ENCODE measurements around the gene SLC38A6. TPM values are rescaled to one million over a fixed set of nuclear protein-coding genes. Genes with fewer than 3 reads are reported as not detected.

The SLC38A6 gene
- total and polyA plus RNA-seq, 7 experiments from 2014 or later: 5.8 to 21.9 (median 14.5) TPM

GRCh38 chr14:60965402-60965801 is 15.6 kb upstream of the SLC38A6 start:
- intact Hi-C loops (cut with micrococcal nuclease): no loop called here
- peaks cover 0 to 5% (median 1%) of the 10 kb centered on the region in 11 donors for H3K9me3 Mint-ChIP-seq
- no peaks in the 10 kb centered on the region for H3K27me3 ChIP-seq (ENCODE audit: control insufficient read depth in 2 of 2, insufficient read depth in 2 of 2, low read length in 2 of 2)
- H3K27ac ChIP-seq (ENCODE audit: low read depth, low read length): no peak overlapping the region
- ATAC-seq (no peak), DNase-seq (no peak)
- H3K27me3 Mint-ChIP-seq: no peaks in the 10 kb centered on the region
- H3K36me3 ChIP-seq (ENCODE audit: control insufficient read depth in 2 of 3, insufficient read depth in 3 of 3, low read length in 3 of 3): no peaks in the 10 kb centered on the region
- POLR2A ChIA-PET: no interaction called here
- H3K4me1 ChIP-seq (ENCODE audit: control insufficient read depth in 2 of 2, insufficient read depth in 2 of 2, low read length in 2 of 2): no peaks in the 10 kb centered on the region
- H3K27ac Mint-ChIP-seq: no peak overlapping the region
- no peak overlapping the region for H3K4me3 ChIP-seq (ENCODE audit: low read length)
- no peak overlapping the region for H3K4me3 Mint-ChIP-seq
- H3K36me3 Mint-ChIP-seq: peaks cover 0 to 21% (median 5%) of the 10 kb centered on the region in 5 donors
- H3K4me1 Mint-ChIP-seq: peaks cover 0 to 8% (median 0%) of the 10 kb centered on the region in 7 donors
- CTCF ChIA-PET: no interaction called here
- H3K9me3 ChIP-seq (ENCODE audit: control insufficient read depth in 2 of 3, low read length in 3 of 3): no peaks in the 10 kb centered on the region

- H3K4me1 Mint-ChIP-seq: peaks cover 0 to 8% (median 0%) of the 10 kb centered on the region in 7 donors
- Histone ChIP-seq H3K9me3 (ENCODE audit: control insufficient read depth in 2 of 3, low read length in 3 of 3) (no peaks in the 10 kb centered on the region), H3K27ac (ENCODE audit: low read depth, low read length) (no peak overlapping the region), H3K4me3 (ENCODE audit: low read length) (no peak overlapping the region), H3K36me3 (ENCODE audit: control insufficient read depth in 2 of 3, insufficient read depth in 3 of 3, low read length in 3 of 3) (no peaks in the 10 kb centered on the region), H3K4me1 (ENCODE audit: control insufficient read depth in 2 of 2, insufficient read depth in 2 of 2, low read length in 2 of 2) (no peaks in the 10 kb centered on the region), H3K27me3 (ENCODE audit: control insufficient read depth in 2 of 2, insufficient read depth in 2 of 2, low read length in 2 of 2) (no peaks in the 10 kb centered on the region)
- ChIA-PET CTCF (no interaction called here), POLR2A (no interaction called here)
- no peak overlapping the region for H3K4me3 Mint-ChIP-seq
- H3K27ac Mint-ChIP-seq: no peak overlapping the region
- intact Hi-C loops (cut with micrococcal nuclease): no loop called here
- H3K36me3 Mint-ChIP-seq: peaks cover 0 to 25% (median 13%) of the 10 kb centered on the region in 5 donors
- DNase-seq (no peak), ATAC-seq (no peak)
- H3K9me3 Mint-ChIP-seq: no peaks in the 10 kb centered on the region
- H3K27me3 Mint-ChIP-seq: no peaks in the 10 kb centered on the region
Observed at GRCh38 chr14:60968099-60968498, 12.9 kb upstream of the SLC38A6 start.

- H3K4me1 Mint-ChIP-seq: peaks cover 0 to 8% (median 0%) of the 10 kb centered on the region in 7 donors
- ChIA-PET CTCF (no interaction called here), POLR2A (no interaction called here)
- H3K9me3 ChIP-seq (ENCODE audit: control insufficient read depth in 2 of 3, low read length in 3 of 3): no peaks in the 10 kb centered on the region
- H3K27ac ChIP-seq (ENCODE audit: low read depth, low read length): no peak overlapping the region
- peaks cover 0 to 21% (median 17%) of the 10 kb centered on the region in 5 donors for H3K36me3 Mint-ChIP-seq
- intact Hi-C loops (cut with micrococcal nuclease): no loop called here
- H3K27ac Mint-ChIP-seq: no peak overlapping the region
- DNase-seq: no peak
- no peaks in the 10 kb centered on the region for H3K27me3 ChIP-seq (ENCODE audit: control insufficient read depth in 2 of 2, insufficient read depth in 2 of 2, low read length in 2 of 2)
- H3K4me1 ChIP-seq (ENCODE audit: control insufficient read depth in 2 of 2, insufficient read depth in 2 of 2, low read length in 2 of 2): no peaks in the 10 kb centered on the region
- ATAC-seq: no peak
- no peaks in the 10 kb centered on the region for H3K27me3 Mint-ChIP-seq
- H3K4me3 ChIP-seq (ENCODE audit: low read length): no peak overlapping the region
- no peak overlapping the region for H3K4me3 Mint-ChIP-seq
- H3K9me3 Mint-ChIP-seq: no peaks in the 10 kb centered on the region
- no peaks in the 10 kb centered on the region for H3K36me3 ChIP-seq (ENCODE audit: control insufficient read depth in 2 of 3, insufficient read depth in 3 of 3, low read length in 3 of 3)
Observed at GRCh38 chr14:60968671-60969070, 12.4 kb upstream of the SLC38A6 start.

- POLR2A ChIA-PET: no interaction called here
- Histone ChIP-seq H3K27me3 (ENCODE audit: control insufficient read depth in 2 of 2, insufficient read depth in 2 of 2, low read length in 2 of 2) (no peaks in the 10 kb centered on the region), H3K36me3 (ENCODE audit: control insufficient read depth in 2 of 3, insufficient read depth in 3 of 3, low read length in 3 of 3) (no peaks in the 10 kb centered on the region), H3K4me1 (ENCODE audit: control insufficient read depth in 2 of 2, insufficient read depth in 2 of 2, low read length in 2 of 2) (no peaks in the 10 kb centered on the region), H3K9me3 (ENCODE audit: control insufficient read depth in 2 of 3, low read length in 3 of 3) (no peaks in the 10 kb centered on the region), H3K4me3 (ENCODE audit: low read length) (no peak overlapping the region), H3K27ac (ENCODE audit: low read depth, low read length) (no peak overlapping the region)
- intact Hi-C loops (cut with micrococcal nuclease): no loop called here
- ATAC-seq (no peak), DNase-seq (no peak)
- H3K4me3 Mint-ChIP-seq: no peak overlapping the region
- H3K36me3 Mint-ChIP-seq: peaks cover 3 to 24% (median 17%) of the 10 kb centered on the region in 5 donors
- H3K9me3 Mint-ChIP-seq: no peaks in the 10 kb centered on the region
- H3K27me3 Mint-ChIP-seq: no peaks in the 10 kb centered on the region
- no peak overlapping the region for H3K27ac Mint-ChIP-seq
- CTCF ChIA-PET: no interaction called here
- H3K4me1 Mint-ChIP-seq: peaks cover 0 to 5% (median 0%) of the 10 kb centered on the region in 7 donors
Observed at GRCh38 chr14:60970146-60970545, 10.9 kb upstream of the SLC38A6 start.

- ChIA-PET CTCF (no interaction called here), POLR2A (interaction anchor here (0.7 kb wide), 1 partner anchor 1507 kb away, joined by 3 read pairs; no protein-coding TSS in a partner anchor)
Observed at GRCh38 chr14:60971271-60971670, 9.8 kb upstream of the SLC38A6 start.

GRCh38 chr14:60972295-60972694 is 8.8 kb upstream of the SLC38A6 start:
- DNase-seq: no peak
- CTCF ChIA-PET: no interaction called here
- Histone ChIP-seq H3K27me3 (ENCODE audit: control insufficient read depth in 2 of 2, insufficient read depth in 2 of 2, low read length in 2 of 2) (no peaks in the 10 kb centered on the region), H3K4me1 (ENCODE audit: control insufficient read depth in 2 of 2, insufficient read depth in 2 of 2, low read length in 2 of 2) (no peaks in the 10 kb centered on the region), H3K36me3 (ENCODE audit: control insufficient read depth in 2 of 3, insufficient read depth in 3 of 3, low read length in 3 of 3) (no peaks in the 10 kb centered on the region), H3K9me3 (ENCODE audit: control insufficient read depth in 2 of 3, low read length in 3 of 3) (no peaks in the 10 kb centered on the region), H3K27ac (ENCODE audit: low read depth, low read length) (no peak overlapping the region), H3K4me3 (ENCODE audit: low read length) (no peak overlapping the region)
- Mint-ChIP-seq H3K27ac (no peak overlapping the region), H3K36me3 (peaks cover 3 to 24% (median 21%) of the 10 kb centered on the region in 5 donors), H3K4me3 (no peak overlapping the region), H3K4me1 (peaks cover 0 to 16% (median 9%) of the 10 kb centered on the region in 7 donors), H3K9me3 (no peaks in the 10 kb centered on the region), H3K27me3 (no peaks in the 10 kb centered on the region)
- ATAC-seq: no peak
- POLR2A ChIA-PET: interaction anchor here (0.7 kb wide), 1 partner anchor 1508 kb away, joined by 3 read pairs; no protein-coding TSS in a partner anchor
- intact Hi-C loops (cut with micrococcal nuclease): no loop called here

More at GRCh38 chr14:60971271-60971670, 9.8 kb upstream of the SLC38A6 start:
- Histone ChIP-seq H3K27me3 (ENCODE audit: control insufficient read depth in 2 of 2, insufficient read depth in 2 of 2, low read length in 2 of 2) (no peaks in the 10 kb centered on the region), H3K27ac (ENCODE audit: low read depth, low read length) (no peak overlapping the region), H3K36me3 (ENCODE audit: control insufficient read depth in 2 of 3, insufficient read depth in 3 of 3, low read length in 3 of 3) (no peaks in the 10 kb centered on the region), H3K4me1 (ENCODE audit: control insufficient read depth in 2 of 2, insufficient read depth in 2 of 2, low read length in 2 of 2) (no peaks in the 10 kb centered on the region), H3K4me3 (ENCODE audit: low read length) (no peak overlapping the region), H3K9me3 (ENCODE audit: control insufficient read depth in 2 of 3, low read length in 3 of 3) (no peaks in the 10 kb centered on the region)
- H3K4me1 Mint-ChIP-seq: peaks cover 0 to 11% (median under 1%) of the 10 kb centered on the region in 7 donors
- ATAC-seq: no peak
- H3K36me3 Mint-ChIP-seq: peaks cover 3 to 24% (median 21%) of the 10 kb centered on the region in 5 donors
- no peaks in the 10 kb centered on the region for H3K27me3 Mint-ChIP-seq
- peak overlapping the region in 2 of 9 donors; percentile 24 to 32 for H3K27ac Mint-ChIP-seq
- H3K9me3 Mint-ChIP-seq: no peaks in the 10 kb centered on the region
- DNase-seq: no peak
- no peak overlapping the region for H3K4me3 Mint-ChIP-seq
- intact Hi-C loops (cut with micrococcal nuclease): no loop called here

- ATAC-seq: no peak
- ChIA-PET CTCF (no interaction called here), POLR2A (no interaction called here)
- Histone ChIP-seq H3K4me1 (ENCODE audit: control insufficient read depth in 2 of 2, insufficient read depth in 2 of 2, low read length in 2 of 2) (no peaks in the 10 kb centered on the region), H3K27me3 (ENCODE audit: control insufficient read depth in 2 of 2, insufficient read depth in 2 of 2, low read length in 2 of 2) (no peaks in the 10 kb centered on the region), H3K4me3 (ENCODE audit: low read length) (no peak overlapping the region), H3K9me3 (ENCODE audit: control insufficient read depth in 2 of 3, low read length in 3 of 3) (no peaks in the 10 kb centered on the region), H3K36me3 (ENCODE audit: control insufficient read depth in 2 of 3, insufficient read depth in 3 of 3, low read length in 3 of 3) (no peaks in the 10 kb centered on the region), H3K27ac (ENCODE audit: low read depth, low read length) (no peak overlapping the region)
- Mint-ChIP-seq H3K27me3 (no peaks in the 10 kb centered on the region), H3K4me3 (no peak overlapping the region), H3K27ac (peak overlapping the region in 1 of 9 donors; percentile 55), H3K9me3 (no peaks in the 10 kb centered on the region), H3K4me1 (peaks cover 1 to 21% (median 15%) of the 10 kb centered on the region in 7 donors), H3K36me3 (peaks cover 3 to 24% (median 21%) of the 10 kb centered on the region in 5 donors)
- intact Hi-C loops (cut with micrococcal nuclease): no loop called here
- DNase-seq: no peak
Observed at GRCh38 chr14:60973070-60973469, 8.0 kb upstream of the SLC38A6 start.

All from naive thymus-derived CD4-positive, alpha-beta T cell (primary cell).